DND-41 (cell line): Measurements from ENCODE around the gene PAGE2.

Source experiments
- EZH2 ChIP-seq: IDR thresholded peaks from 3 replicates; pipeline ENCODE4 v1.6.1; 2012; ENCODE audit warnings: borderline replicate concordance, low read depth, mild to moderate bottlenecking, moderate library complexity, low read length, inconsistent platforms; ENCODE audit not compliant: severe bottlenecking
- TF ChIP-seq, protein P1 (sequence below): IDR thresholded peaks from 2 replicates; pipeline ENCODE4 v1.5.1; 2012; ENCODE audit warnings: borderline replicate concordance, low read length, moderate library complexity, mild to moderate bottlenecking; ENCODE audit not compliant: poor library complexity, severe bottlenecking; ENCODE audit errors: extremely low read depth

DNA sequence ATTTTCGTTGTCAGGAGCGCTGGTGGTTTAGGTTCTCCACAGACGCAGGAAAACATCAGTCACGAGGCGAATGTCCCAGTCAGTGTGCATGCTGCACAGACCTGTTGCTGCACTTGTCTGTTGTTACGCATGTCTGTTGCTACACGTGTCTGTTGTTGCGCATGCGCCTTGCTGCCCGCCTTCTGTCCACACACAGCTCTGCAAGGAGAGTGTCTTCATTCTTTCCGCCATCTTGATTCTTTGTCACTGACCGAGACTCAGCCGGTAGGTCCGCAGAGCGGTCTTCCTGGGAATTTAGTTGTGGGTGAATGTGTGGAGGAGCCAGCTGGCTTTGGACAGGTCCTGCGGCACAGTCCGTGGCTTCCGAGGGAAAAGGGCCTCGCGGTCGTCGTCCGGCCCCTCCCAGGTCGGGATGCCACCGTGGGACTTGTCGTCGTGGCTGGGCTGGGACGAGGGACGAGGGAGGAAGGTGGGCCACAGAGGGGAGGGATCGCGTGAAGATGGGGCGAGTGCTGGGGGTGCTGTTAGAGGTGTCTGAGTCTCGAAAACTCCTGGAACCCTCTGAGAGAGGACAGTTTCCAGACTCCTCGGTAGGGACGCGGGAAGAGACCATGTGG lies 13.9 kb upstream of the PAGE2 start, which contains the start of gene PAGE2B:
- TF ChIP-seq, protein P1, sequence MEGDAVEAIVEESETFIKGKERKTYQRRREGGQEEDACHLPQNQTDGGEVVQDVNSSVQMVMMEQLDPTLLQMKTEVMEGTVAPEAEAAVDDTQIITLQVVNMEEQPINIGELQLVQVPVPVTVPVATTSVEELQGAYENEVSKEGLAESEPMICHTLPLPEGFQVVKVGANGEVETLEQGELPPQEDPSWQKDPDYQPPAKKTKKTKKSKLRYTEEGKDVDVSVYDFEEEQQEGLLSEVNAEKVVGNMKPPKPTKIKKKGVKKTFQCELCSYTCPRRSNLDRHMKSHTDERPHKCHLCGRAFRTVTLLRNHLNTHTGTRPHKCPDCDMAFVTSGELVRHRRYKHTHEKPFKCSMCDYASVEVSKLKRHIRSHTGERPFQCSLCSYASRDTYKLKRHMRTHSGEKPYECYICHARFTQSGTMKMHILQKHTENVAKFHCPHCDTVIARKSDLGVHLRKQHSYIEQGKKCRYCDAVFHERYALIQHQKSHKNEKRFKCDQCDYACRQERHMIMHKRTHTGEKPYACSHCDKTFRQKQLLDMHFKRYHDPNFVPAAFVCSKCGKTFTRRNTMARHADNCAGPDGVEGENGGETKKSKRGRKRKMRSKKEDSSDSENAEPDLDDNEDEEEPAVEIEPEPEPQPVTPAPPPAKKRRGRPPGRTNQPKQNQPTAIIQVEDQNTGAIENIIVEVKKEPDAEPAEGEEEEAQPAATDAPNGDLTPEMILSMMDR, result no peak
- TF ChIP-seq EZH2, result no peak
